ENCODE measurements around the gene CPLX3. TPM values are rescaled to one million over a fixed set of nuclear protein-coding genes. Genes with fewer than 3 reads are reported as not detected.

Gene CPLX3
- total RNA-seq, 2 experiments from 2014 or later, result 0.35 TPM; not detected in 1

DNA sequence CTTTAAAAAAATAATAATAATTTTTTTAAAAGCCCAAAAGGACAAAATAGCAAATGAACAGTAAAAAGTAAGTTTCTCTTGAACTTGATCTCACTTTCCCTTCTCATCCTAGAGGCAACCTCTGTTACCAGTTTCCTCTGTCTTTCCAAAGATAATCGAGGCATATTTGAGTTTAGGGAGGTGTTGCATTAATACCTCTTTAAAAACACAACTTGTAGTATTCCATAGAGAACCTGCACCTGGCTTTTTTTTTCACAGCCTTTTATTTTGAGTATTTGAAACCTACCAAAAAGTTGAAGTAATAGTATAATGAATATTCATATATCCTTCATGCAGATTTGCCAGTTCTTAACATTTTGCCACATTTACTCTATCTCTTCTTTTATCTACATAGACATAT, 35.4 kb upstream of the CPLX3 start:
- Mint-ChIP-seq H3K27ac (peak overlapping the region; percentile 79), H3K4me3 (peak overlapping the region; percentile 79), H3K36me3 (peaks cover 48% of the 10 kb centered on the region), H3K27me3 (no peaks in the 10 kb centered on the region), H3K9me3 (ENCODE audit: low read depth) (no peaks in the 10 kb centered on the region), H3K4me1 (peaks cover 86% of the 10 kb centered on the region)
- no peak for ATAC-seq
- no peak for DNase-seq
- CTCF ChIA-PET, result interaction anchor here (1.0 to 25.9 kb wide), 7 partner anchors 1 to 409 kb away, joined by 3 to 1355 read pairs (median 4); partner anchors contain the start of genes CSK and FAM219B

DNA sequence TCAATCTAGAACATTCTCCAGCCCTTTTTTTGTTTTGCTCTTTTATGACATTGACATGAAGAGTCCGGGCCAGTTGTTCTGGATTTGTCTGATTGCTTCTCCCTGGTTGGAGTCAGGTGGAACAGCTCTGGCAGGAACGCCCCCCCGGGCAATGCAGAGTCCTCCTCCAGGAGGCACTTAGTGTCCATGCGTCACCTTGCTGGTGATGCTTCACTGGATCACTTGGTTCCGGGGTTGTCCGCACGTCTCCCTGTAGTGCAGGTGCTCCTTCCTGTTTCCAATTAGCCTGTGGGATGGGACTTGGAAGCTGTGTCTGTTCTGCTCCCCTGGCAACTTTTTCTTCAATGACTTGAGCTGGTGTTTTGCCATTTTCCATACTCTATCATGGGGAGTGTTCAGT, 34.8 kb upstream of the CPLX3 start:
- Mint-ChIP-seq H3K36me3 (peaks cover 51% of the 10 kb centered on the region), H3K4me3 (peak overlapping the region; percentile 79), H3K4me1 (peaks cover 90% of the 10 kb centered on the region), H3K27ac (peak overlapping the region; percentile 79), H3K27me3 (no peaks in the 10 kb centered on the region), H3K9me3 (ENCODE audit: low read depth) (no peaks in the 10 kb centered on the region)
- ATAC-seq, result no peak
- CTCF ChIA-PET, result interaction anchor here (1.1 to 25.9 kb wide), 7 partner anchors 2 to 159 kb away, joined by 3 to 1355 read pairs (median 5); partner anchors contain the start of gene CSK
- DNase-seq, result no peak

DNA sequence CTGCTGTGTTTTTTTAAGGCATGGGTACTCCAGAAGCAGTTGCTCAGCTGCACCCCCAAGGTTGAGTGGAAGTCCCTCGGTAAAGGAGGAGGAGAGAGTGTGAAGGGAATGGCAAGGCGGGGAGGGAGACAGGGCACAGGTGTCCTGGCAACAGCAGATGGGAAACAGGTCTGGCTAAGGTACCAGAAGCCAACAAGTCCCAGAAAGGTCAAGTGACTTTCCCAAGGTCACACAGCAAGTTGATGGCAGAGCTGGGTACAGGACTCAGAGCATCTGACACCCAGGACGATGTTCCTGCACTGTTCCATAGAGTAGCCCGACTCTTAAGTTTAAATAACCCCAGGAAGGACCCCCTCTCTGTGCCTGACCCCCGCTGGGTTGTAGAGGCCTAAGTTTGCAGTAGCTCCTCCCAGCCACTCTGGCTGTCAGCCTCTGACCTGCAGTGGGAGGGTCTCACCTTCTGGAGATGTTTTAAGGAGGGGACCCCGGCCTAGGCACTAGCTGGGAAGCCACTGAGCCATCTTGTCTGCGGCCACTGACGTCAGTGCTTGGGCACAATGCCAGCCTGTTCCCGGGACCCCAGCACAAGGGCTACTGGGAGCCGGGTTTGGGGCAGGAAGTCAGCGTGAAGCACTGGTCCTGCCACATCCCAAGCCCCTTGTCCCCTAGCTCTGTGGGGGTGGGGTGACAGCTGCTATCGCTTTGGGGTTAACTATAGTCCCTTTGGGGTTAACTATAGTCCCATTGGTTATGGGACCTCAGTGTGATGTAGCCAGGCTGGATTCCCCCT, 34.0 kb upstream of the CPLX3 start:
- H3K4me1 Mint-ChIP-seq, result peaks cover 88% of the 10 kb centered on the region
- H3K9me3 Mint-ChIP-seq (ENCODE audit: low read depth), result no peaks in the 10 kb centered on the region
- ATAC-seq, result no peak
- H3K27me3 Mint-ChIP-seq, result no peaks in the 10 kb centered on the region
- H3K4me3 Mint-ChIP-seq, result peak overlapping the region; percentile 79
- H3K36me3 Mint-ChIP-seq, result peaks cover 46% of the 10 kb centered on the region
- CTCF ChIA-PET, result interaction anchor here (1.2 to 25.9 kb wide), 15 partner anchors 3 to 160 kb away, joined by 3 to 1355 read pairs (median 6); partner anchors contain the start of genes CSK, FAM219B and ULK3
- no peak for DNase-seq
- peak overlapping the region; percentile 79 for H3K27ac Mint-ChIP-seq

DNA sequence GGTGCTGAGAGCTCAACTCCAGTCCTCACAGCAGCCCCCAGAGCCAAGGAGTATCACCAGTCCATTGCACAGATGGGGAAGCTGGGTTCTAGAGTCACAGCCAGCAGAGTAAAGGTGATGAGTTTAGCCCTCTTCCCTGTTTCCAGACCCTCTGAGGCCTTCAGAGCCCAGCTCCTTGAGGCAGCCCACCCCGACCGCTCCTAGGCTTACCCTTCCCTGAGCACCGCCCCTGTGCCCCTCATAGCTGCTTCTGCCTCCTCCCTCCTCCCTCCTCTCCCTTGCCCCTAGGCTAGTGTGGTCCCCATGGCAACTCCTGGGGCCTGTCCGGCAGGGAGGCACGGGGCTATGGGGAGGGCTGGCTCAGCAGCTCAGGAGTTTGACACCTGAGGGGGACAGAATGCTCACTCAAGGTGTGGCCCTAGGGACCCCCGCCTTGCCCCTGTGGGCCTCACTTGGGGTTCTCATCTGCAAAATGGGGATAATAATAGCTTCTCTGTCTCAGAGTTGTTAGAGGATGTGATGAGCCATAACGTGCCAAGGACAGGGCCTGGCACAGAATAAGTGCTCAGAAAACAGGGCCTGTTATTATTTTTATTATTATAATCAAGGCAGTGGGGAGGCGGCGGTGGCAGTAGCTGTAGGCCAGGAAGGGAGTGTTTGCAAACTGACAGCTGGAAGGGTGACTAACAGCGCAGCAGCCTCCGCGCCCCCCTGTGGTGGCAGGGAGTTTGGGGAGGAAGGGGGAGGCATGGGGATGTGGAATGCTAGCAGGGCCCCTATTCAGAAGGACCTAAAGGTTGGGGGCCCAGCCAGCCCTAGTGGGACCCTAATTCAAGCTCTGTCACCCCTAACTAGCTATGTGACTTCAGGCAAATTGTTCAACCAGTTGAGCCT, 33.0 kb upstream of the CPLX3 start:
- H3K4me3 Mint-ChIP-seq, result peak overlapping the region; percentile 43
- H3K27me3 Mint-ChIP-seq, result no peaks in the 10 kb centered on the region
- peak overlapping the region; percentile 79 for H3K27ac Mint-ChIP-seq
- CTCF ChIA-PET, result interaction anchor here (1.1 to 25.9 kb wide), 20 partner anchors 12 to 161 kb away, joined by 3 to 1355 read pairs (median 5); partner anchors contain the start of genes CSK, FAM219B, SCAMP2 and ULK3
- peak; percentile 27 for ATAC-seq
- peaks cover 88% of the 10 kb centered on the region for H3K4me1 Mint-ChIP-seq
- H3K36me3 Mint-ChIP-seq, result peaks cover 38% of the 10 kb centered on the region
- DNase-seq, result peak; percentile 80
- no peaks in the 10 kb centered on the region for H3K9me3 Mint-ChIP-seq (ENCODE audit: low read depth)

DNA sequence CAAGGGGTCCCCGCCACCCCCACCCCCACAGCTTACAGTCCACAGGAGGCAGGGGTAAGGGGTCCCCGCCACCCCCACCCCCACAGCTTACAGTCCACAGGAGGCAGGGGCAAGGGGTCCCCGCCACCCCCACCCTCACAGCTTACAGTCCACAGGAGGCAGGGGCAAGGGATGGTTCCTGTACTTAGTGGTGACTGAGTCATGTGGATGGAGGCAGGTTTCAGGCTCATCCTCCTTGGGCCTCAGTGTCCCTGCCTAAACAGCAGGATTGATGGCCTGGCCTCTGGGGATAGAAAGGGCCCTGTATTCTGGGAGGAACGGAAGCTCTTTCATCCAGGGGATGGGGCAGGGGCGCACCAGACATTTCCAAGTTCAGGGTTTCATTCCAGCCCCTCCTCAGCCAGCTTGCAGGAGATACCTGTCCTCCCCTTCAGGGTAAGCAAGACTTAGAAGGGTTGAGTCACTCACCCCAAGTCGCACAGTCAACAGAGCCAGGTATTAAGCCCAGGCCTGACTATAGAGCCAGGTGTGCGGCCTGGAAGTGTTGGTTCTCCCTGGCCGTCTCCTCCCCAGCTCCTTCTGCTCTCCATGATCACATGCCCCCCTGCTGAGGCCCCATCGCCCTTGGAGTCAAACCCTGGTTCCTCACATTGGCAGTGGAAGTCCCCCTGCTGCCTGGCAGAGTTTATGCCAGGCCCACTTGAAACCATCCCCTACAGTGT, 32.0 kb upstream of the CPLX3 start:
- H3K4me1 Mint-ChIP-seq, result peaks cover 90% of the 10 kb centered on the region
- no peak for DNase-seq
- no peaks in the 10 kb centered on the region for H3K27me3 Mint-ChIP-seq
- CTCF ChIA-PET, result interaction anchor here (1.1 to 25.9 kb wide), 16 partner anchors 13 to 162 kb away, joined by 3 to 1355 read pairs (median 5); partner anchors contain the start of genes CSK and SCAMP2
- no peak overlapping the region for H3K4me3 Mint-ChIP-seq
- peaks cover 42% of the 10 kb centered on the region for H3K36me3 Mint-ChIP-seq
- peak overlapping the region; percentile 84 for H3K27ac Mint-ChIP-seq
- no peak for ATAC-seq
- H3K9me3 Mint-ChIP-seq (ENCODE audit: low read depth), result no peaks in the 10 kb centered on the region

DNA sequence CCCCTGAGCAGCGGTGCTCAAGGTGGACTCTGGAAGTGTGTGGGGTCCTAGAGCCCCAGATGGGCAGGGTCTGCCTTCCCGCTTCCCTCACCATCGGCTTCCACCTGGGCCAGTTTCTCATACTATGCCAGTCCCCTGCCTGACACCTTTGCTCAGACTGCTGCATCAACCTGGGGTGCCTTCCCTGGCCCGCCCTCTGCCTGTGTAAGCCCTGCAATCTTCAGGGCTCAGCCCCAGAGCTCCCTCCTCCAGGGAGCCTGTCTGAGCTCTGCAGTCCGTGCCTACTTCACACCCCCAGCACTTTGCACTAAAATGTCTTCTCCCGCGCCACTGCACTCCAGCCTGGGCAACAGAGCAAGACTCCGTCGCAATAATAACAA, 31.5 kb upstream of the CPLX3 start:
- Mint-ChIP-seq H3K27ac (peak overlapping the region; percentile 84), H3K36me3 (peaks cover 42% of the 10 kb centered on the region), H3K27me3 (no peaks in the 10 kb centered on the region), H3K4me3 (no peak overlapping the region), H3K4me1 (peaks cover 90% of the 10 kb centered on the region), H3K9me3 (ENCODE audit: low read depth) (no peaks in the 10 kb centered on the region)
- DNase-seq, result no peak
- no peak for ATAC-seq
- CTCF ChIA-PET, result interaction anchor here (1.9 to 25.9 kb wide), 3 partner anchors 12 to 46 kb away, joined by 4 to 1355 read pairs (median 10); partner anchors contain the start of gene CSK

DNA sequence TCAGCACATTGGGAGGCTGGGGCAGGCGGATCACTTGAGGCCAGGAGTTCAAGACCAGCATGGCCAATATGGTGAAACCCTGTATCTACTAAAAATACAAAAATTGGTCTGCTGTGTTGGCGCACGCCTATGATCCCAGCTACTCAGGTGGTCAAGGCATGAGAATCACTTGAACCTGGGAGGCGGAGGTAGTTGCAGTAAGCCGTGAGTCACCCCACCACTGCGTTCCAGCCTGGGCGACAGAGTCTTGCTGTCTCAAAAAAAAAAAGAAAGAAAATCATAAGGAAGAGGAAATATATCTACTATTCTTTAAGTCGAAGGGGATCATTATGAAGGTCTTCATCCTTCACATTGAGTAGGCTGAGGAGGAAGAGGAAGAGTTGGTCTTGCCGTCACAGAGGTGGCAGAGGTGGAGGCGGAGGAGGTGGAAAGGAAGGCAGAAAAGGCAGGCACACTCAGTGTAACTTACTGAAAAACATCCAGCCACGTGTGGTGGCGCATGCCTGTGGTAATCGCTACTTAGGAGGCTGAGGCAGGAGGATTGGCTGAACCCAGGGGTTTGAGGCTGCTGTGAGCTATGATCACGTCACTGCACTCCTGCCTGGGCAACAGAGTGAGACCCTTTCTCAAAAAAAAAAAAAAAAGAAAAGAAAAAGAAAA, 30.3 kb upstream of the CPLX3 start:
- ATAC-seq (no peak), DNase-seq (no peak)
- Mint-ChIP-seq H3K36me3 (peaks cover 41% of the 10 kb centered on the region), H3K4me1 (peaks cover 83% of the 10 kb centered on the region), H3K27ac (peak overlapping the region; percentile 80), H3K9me3 (ENCODE audit: low read depth) (no peaks in the 10 kb centered on the region), H3K27me3 (no peaks in the 10 kb centered on the region), H3K4me3 (peak overlapping the region; percentile 13)
- CTCF ChIA-PET, result interaction anchor here (1.3 to 25.9 kb wide), 3 partner anchors 16 to 106 kb away, joined by 3 to 1355 read pairs (median 4); partner anchors contain the start of gene CSK

DNA sequence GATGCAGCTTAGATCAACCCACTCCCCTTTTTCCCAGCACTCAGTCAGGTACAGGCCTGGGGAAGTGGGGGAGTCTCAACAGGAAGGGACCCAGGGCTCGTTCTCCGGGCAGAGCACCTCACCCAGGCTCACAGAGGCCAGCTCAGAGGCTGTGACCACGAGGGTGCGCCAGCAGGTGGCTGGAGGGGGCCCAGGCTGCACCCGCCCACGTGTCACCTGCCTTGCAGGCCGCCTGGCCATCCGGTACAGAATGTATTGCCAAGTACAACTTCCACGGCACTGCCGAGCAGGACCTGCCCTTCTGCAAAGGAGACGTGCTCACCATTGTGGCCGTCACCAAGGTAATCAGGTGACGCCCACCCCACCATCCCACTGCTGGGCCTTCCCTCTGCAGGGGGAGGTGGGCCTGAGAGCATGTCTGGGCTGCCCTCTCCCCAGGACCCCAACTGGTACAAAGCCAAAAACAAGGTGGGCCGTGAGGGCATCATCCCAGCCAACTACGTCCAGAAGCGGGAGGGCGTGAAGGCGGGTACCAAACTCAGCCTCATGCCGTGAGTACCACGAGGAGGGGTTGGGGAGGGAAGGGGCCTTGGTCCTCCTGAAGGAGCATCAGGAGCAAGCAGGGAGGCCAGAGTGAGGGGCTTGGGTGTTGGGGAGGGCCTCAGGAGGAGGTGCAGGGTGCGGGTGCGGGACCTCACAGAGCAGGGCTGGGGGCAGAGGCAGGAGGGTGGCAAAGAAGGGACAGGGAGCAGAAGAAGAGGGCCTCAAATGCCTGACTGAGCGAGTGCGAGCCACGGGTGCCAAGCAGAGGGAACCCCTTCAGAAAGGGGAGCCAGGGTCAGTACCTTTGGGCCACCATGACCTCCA, 27.8 kb upstream of the CPLX3 start:
- no peak for ATAC-seq

DNA sequence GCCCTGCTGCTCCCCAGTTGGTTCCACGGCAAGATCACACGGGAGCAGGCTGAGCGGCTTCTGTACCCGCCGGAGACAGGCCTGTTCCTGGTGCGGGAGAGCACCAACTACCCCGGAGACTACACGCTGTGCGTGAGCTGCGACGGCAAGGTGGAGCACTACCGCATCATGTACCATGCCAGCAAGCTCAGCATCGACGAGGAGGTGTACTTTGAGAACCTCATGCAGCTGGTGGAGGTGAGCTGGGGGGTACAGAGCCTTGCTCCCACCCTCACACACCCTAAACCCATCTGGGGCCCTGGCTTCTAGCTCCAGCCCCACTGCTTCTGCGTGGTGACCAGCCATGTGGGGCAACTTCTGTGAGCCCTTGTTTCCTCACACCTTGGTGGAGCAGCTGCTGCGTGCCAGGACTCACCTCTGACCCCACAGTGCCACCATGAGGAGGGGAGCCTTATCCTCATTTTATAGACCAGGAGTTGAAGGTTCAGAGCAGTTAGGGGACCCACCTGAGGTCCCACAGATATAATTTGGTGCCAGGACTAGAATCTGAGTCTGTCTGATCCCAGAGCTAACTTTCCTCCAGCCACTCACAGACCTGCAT, 27.1 kb upstream of the CPLX3 start:
- no peaks in the 10 kb centered on the region for H3K27me3 Mint-ChIP-seq
- ATAC-seq (peak; percentile 8), DNase-seq (peak; percentile 62)
- peaks cover 58% of the 10 kb centered on the region for H3K4me1 Mint-ChIP-seq
- CTCF ChIA-PET, result interaction anchor here (0.8 to 25.9 kb wide), 24 partner anchors 9 to 404 kb away, joined by 3 to 1355 read pairs (median 3); partner anchors contain the start of genes CPLX3, CSK, CYP1A1 and FAM219B
- peak overlapping the region; percentile 74 for H3K27ac Mint-ChIP-seq
- H3K36me3 Mint-ChIP-seq, result peaks cover 52% of the 10 kb centered on the region
- H3K9me3 Mint-ChIP-seq (ENCODE audit: low read depth), result no peaks in the 10 kb centered on the region
- no peak overlapping the region for H3K4me3 Mint-ChIP-seq

More for the DNA sequence above, 27.8 kb upstream of the CPLX3 start:
- H3K9me3 Mint-ChIP-seq (ENCODE audit: low read depth), result no peaks in the 10 kb centered on the region
- CTCF ChIA-PET, result interaction anchor here (0.8 to 25.9 kb wide), 14 partner anchors 17 to 167 kb away, joined by 3 to 1355 read pairs (median 4); partner anchors contain the start of genes CSK, CYP1A1 and FAM219B
- peaks cover 58% of the 10 kb centered on the region for H3K4me1 Mint-ChIP-seq
- no peak for DNase-seq
- H3K36me3 Mint-ChIP-seq, result peaks cover 47% of the 10 kb centered on the region
- peak overlapping the region; percentile 74 for H3K27ac Mint-ChIP-seq
- H3K4me3 Mint-ChIP-seq, result no peak overlapping the region
- H3K27me3 Mint-ChIP-seq, result no peaks in the 10 kb centered on the region

DNA sequence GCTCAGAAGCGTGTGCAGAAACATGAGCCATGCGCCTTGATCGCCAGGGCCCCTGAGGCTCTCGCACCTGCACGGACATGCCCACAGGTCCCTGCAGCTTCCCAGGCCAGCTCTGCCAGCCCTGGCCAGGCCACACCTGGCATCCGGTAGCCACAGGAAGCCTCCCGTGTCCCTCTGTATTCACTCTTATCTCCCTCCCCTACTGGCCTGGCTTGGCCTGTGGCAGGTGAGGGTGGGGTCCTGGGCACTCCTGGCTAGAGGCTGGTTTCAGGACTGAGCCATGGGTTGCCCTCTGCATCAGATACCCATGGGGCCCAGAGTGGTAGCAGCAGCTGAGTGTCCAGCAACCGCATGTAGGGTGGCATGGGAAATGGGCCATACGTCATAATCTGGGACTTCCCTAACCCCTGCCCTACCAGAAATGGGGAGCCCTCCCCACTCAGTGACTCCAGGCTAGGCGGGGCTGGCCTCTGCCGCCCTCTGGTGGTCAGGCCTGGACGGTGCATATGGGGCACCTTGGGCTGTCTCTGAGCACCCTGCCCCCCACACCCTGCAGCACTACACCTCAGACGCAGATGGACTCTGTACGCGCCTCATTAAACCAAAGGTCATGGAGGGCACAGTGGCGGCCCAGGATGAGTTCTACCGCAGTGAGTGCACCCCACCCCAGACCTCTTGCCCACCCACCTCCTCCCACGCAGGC, 26.4 kb upstream of the CPLX3 start:
- no peaks in the 10 kb centered on the region for H3K9me3 Mint-ChIP-seq (ENCODE audit: low read depth)
- DNase-seq, result peak; percentile 90
- peaks cover 53% of the 10 kb centered on the region for H3K36me3 Mint-ChIP-seq
- H3K27me3 Mint-ChIP-seq, result no peaks in the 10 kb centered on the region
- peak; percentile 91 for ATAC-seq
- no peak overlapping the region for H3K4me3 Mint-ChIP-seq
- peak overlapping the region; percentile 74 for H3K27ac Mint-ChIP-seq
- CTCF ChIA-PET, result interaction anchor here (0.8 to 25.9 kb wide), 23 partner anchors 8 to 404 kb away, joined by 3 to 1355 read pairs (median 3); partner anchors contain the start of genes CPLX3, CSK, CYP1A1 and FAM219B
- peaks cover 54% of the 10 kb centered on the region for H3K4me1 Mint-ChIP-seq

Data from activated CD8-positive, alpha-beta memory T cell treated with anti-CD3 and anti-CD28 coated beads, Interleukin-2, amount 10 ng/mL, durations not matched to agents 7 days and 5 days (primary cell).